SK-N-SH (cell line): ENCODE data around the gene IL15RA. TPM values are rescaled to one million over a fixed set of nuclear protein-coding genes. Genes with fewer than 3 reads are reported as not detected.

ENCODE experiments used
- CTCF ChIA-PET: fragments of 300-600, 350-600 bp; formaldehyde crosslinking; extraction: SDS; loops from one replicate; lab custom pipeline; 2021; lab: Yijun Ruan, JAX
- POLR2A ChIA-PET: fragments of 350-600 bp; sonication (Branson Sonifier 250); formaldehyde crosslinking; extraction: SDS; loops from one replicate; lab custom pipeline; 2020; ENCODE audit warnings: antibody characterized with exemption, inconsistent platforms; lab: Yijun Ruan, JAX
- DNase-seq: peaks from one replicate; pipeline ENCODE4 v3.0.0; 2012
- H2AFZ ChIP-seq: fragments of 200-600 bp; sonication (generic); 2 replicates; pipeline ENCODE4 v1.8.1; 2016; ENCODE audit warnings: antibody characterized with exemption, mild to moderate bottlenecking, low read depth
- H3F3A ChIP-seq: fragments of 200-600 bp; sonication (generic); replicated peaks from 2 replicates; pipeline ENCODE3; 2016; ENCODE audit warnings: antibody characterized with exemption, mild to moderate bottlenecking; ENCODE audit not compliant: insufficient read depth
- H3K27ac ChIP-seq, 2 experiments: fragments of 200-500 bp in 1 of 2; fragments of 200-600 bp in 1 of 2; sonication (Bioruptor generic) in 1 of 2; sonication (generic), shearing (Covaris generic) in 1 of 2; 2 replicates each; pipeline versions ENCODE4 v1.5.1 to v1.6.1; 2014 to 2016; ENCODE audit warnings: low read depth in 2 of 2, inconsistent platforms in 1 of 2, low read length in 1 of 2, mild to moderate bottlenecking in 1 of 2, mixed read lengths in 1 of 2
- H3K27me3 ChIP-seq: fragments of 200-600 bp; sonication (generic), shearing (Covaris generic); 2 replicates; pipeline ENCODE4 v1.6.1; 2016; ENCODE audit warnings: mixed run types; ENCODE audit not compliant: insufficient read depth
- H3K36me3 ChIP-seq, 2 experiments: fragments of 200-500 bp in 1 of 2; fragments of 200-600 bp in 1 of 2; sonication (Bioruptor generic) in 1 of 2; sonication (generic) in 1 of 2; replicated peaks in 1 of 2; 2 replicates each; pipeline versions ENCODE3 to v1.5.1; 2014 to 2016; ENCODE audit warnings: low read length in 1 of 2, mild to moderate bottlenecking in 1 of 2; ENCODE audit not compliant: insufficient read depth in 2 of 2, control insufficient read depth in 1 of 2
- H3K4me1 ChIP-seq, 2 experiments: fragments of 200-500 bp in 1 of 2; fragments of 200-600 bp in 1 of 2; sonication (Bioruptor generic) in 1 of 2; sonication (generic), shearing (Covaris generic) in 1 of 2; 2 replicates each; pipeline versions ENCODE4 v1.5.1 to v1.6.1; 2014 to 2016; ENCODE audit warnings: low read depth in 1 of 2, low read length in 1 of 2, mixed run types in 1 of 2; ENCODE audit not compliant: insufficient read depth in 2 of 2, control insufficient read depth in 1 of 2
- H3K4me2 ChIP-seq: fragments of 200-600 bp; sonication (generic), shearing (Covaris generic); 2 replicates; pipeline ENCODE4 v1.6.1; 2017; ENCODE audit warnings: mixed run types
- H3K4me3 ChIP-seq, 2 experiments: fragments of 200-500 bp in 1 of 2; fragments of 200-600 bp in 1 of 2; sonication (Bioruptor generic) in 1 of 2; sonication (generic), shearing (Covaris generic) in 1 of 2; 2 replicates each; pipeline versions ENCODE4 v1.5.1 to v1.8.1; 2014 to 2016; ENCODE audit warnings: low read depth in 2 of 2, inconsistent platforms in 1 of 2, low read length in 1 of 2, mild to moderate bottlenecking in 1 of 2, mixed read lengths in 1 of 2, moderate library complexity in 1 of 2
- H3K79me2 ChIP-seq: fragments of 200-600 bp; sonication (generic); 2 replicates; pipeline ENCODE4 v1.8.1; 2017; ENCODE audit warnings: mild to moderate bottlenecking; ENCODE audit not compliant: insufficient read depth
- H3K9ac ChIP-seq: fragments of 200-600 bp; sonication (generic); 2 replicates; pipeline ENCODE4 v1.6.1; 2017; ENCODE audit warnings: mixed run types
- H3K9me2 ChIP-seq: fragments of 200-600 bp; sonication (generic); 2 replicates; pipeline ENCODE4 v1.6.1; 2017; ENCODE audit warnings: mixed run types
- H3K9me3 ChIP-seq: fragments of 200-600 bp; sonication (generic); 2 replicates; pipeline ENCODE4 v1.6.1; 2017; ENCODE audit warnings: mixed run types, mild to moderate bottlenecking, moderate library complexity
- H4K20me1 ChIP-seq: fragments of 200-600 bp; sonication (generic); 2 replicates; pipeline ENCODE4 v1.6.1; 2017; ENCODE audit warnings: mild to moderate bottlenecking, mixed run types; ENCODE audit not compliant: insufficient read depth
- EZH2phosphoT487 ChIP-seq: fragments of 200-600 bp; sonication (generic); IDR thresholded peaks from 2 replicates; pipeline ENCODE4 v1.6.1; 2017; ENCODE audit warnings: low read depth, mixed run types, mild to moderate bottlenecking, antibody characterized with exemption, moderate library complexity, borderline replicate concordance
- FOSL2 ChIP-seq: IDR thresholded peaks from 2 replicates; pipeline ENCODE4 v1.4.0; 2012; ENCODE audit warnings: low read depth, mild to moderate bottlenecking, moderate library complexity, borderline replicate concordance
- FOXJ3 ChIP-seq: sonication (generic); formaldehyde crosslinking; IDR thresholded peaks from 2 replicates; pipeline ENCODE4 v1.5.1; 2020; ENCODE audit warnings: mild to moderate bottlenecking, missing genetic modification reagents
- FOXM1 ChIP-seq: IDR thresholded peaks from 2 replicates; pipeline ENCODE4 v1.4.0; 2012; ENCODE audit warnings: low read depth, mild to moderate bottlenecking
- NFIC ChIP-seq: IDR thresholded peaks from 2 replicates; pipeline ENCODE4 v1.4.0; 2012; ENCODE audit warnings: borderline replicate concordance
- NRF1 ChIP-seq: IDR thresholded peaks from 2 replicates; pipeline ENCODE4 v1.6.1; 2012; ENCODE audit warnings: low read depth, mild to moderate bottlenecking, low read length
- RAD21 ChIP-seq: IDR thresholded peaks from 2 replicates; pipeline ENCODE4 v1.6.1; 2012; ENCODE audit warnings: mild to moderate bottlenecking, low read length
- RCOR1 ChIP-seq: fragments of 150-350 bp; IDR thresholded peaks from 2 replicates; pipeline ENCODE4 v1.6.1; 2017; ENCODE audit warnings: antibody characterized with exemption, low read length
- SIN3A ChIP-seq: IDR thresholded peaks from 2 replicates; pipeline ENCODE4 v1.6.1; 2012; ENCODE audit warnings: low read depth, mild to moderate bottlenecking, low read length, moderate library complexity, borderline replicate concordance
- SMC3 ChIP-seq: IDR thresholded peaks from 2 replicates; pipeline ENCODE4 v1.6.1; 2012; ENCODE audit warnings: low read depth, low read length, improper control_type of control experiment
- TCF12 ChIP-seq: IDR thresholded peaks from 2 replicates; pipeline ENCODE4 v1.4.0; 2012
- USF2 ChIP-seq: fragments of 150-350 bp; IDR thresholded peaks from 2 replicates; pipeline ENCODE4 v1.6.1; 2017; ENCODE audit warnings: antibody characterized with exemption, low read length, low read depth, borderline replicate concordance
- YY1 ChIP-seq: IDR thresholded peaks from 2 replicates; pipeline ENCODE4 v1.4.0; 2012; ENCODE audit warnings: low read depth, mild to moderate bottlenecking
- ZBTB33 ChIP-seq: IDR thresholded peaks from 2 replicates; pipeline ENCODE4 v1.4.0; 2012; ENCODE audit warnings: low read depth, borderline replicate concordance
- WGBS: methylation state at CpG from one replicate; pipeline ENCODE4 v1.1.6; 2017; ENCODE audit warnings: low lambda C conversion rate; 5-methylcytosine and 5-hydroxymethylcytosine counted together
- polyA plus RNA-seq, 3 experiments: library from polyadenylated mRNA; depleted of rRNA; stranded (reverse); fragments of >200 nt; gene quantifications; 2 replicates each; pipeline ENCODE4 v1.2.3, GENCODE V29; 2012

Gene IL15RA
- polyA plus RNA-seq, 1 of the 3 experiments (the other 2 are of a cell fraction), result 2.1 TPM

- no peak overlapping the region for H3K9ac ChIP-seq
- ChIA-PET POLR2A (no interaction called here), CTCF (interaction anchor here (1.0 kb wide), 1 partner anchor 1170 kb away, joined by 3 read pairs; no protein-coding TSS in a partner anchor)
Measured at GRCh38 chr10:6019796-6020195, 42.5 kb upstream of the IL15RA start.

GRCh38 chr10:6019010-6019782 is 41.9 kb upstream of the IL15RA start:
- Histone ChIP-seq H3K27ac (no peak overlapping the region), H4K20me1 (no peaks in the 10 kb centered on the region), H3K27me3 (peaks cover 5% of the 10 kb centered on the region; the same call in 1 of the 2 replicates), H3F3A (no peaks in the 10 kb centered on the region), H3K36me3 (no peaks in the 10 kb centered on the region), H3K4me3 (no peak overlapping the region), H3K9ac (no peak overlapping the region), H3K9me3 (no peaks in the 10 kb centered on the region), H2AFZ (no peak overlapping the region), H3K79me2 (no peaks in the 10 kb centered on the region), H3K4me2 (no peak overlapping the region), H3K4me1 (no peaks in the 10 kb centered on the region), H3K9me2 (no peaks in the 10 kb centered on the region)
- 34% methylated on average over 6 of the region's 6 CpGs for WGBS
- no peak for TF ChIP-seq FOXM1
- TF ChIP-seq NRF1, result no peak
- TF ChIP-seq ZBTB33, result no peak
- TF ChIP-seq RAD21, result no peak
- no peak for TF ChIP-seq RCOR1
- ChIA-PET POLR2A (no interaction called here), CTCF (no interaction called here)
- no peak for DNase-seq

More at GRCh38 chr10:6019796-6020195, 42.5 kb upstream of the IL15RA start:
- Histone ChIP-seq H3K4me1 (no peaks in the 10 kb centered on the region), H3F3A (no peaks in the 10 kb centered on the region), H3K4me2 (no peak overlapping the region), H3K9me3 (no peaks in the 10 kb centered on the region), H3K4me3 (no peak overlapping the region), H3K27me3 (peaks cover 5% of the 10 kb centered on the region; the same call in 1 of the 2 replicates), H3K9me2 (no peaks in the 10 kb centered on the region), H4K20me1 (no peaks in the 10 kb centered on the region), H3K79me2 (no peaks in the 10 kb centered on the region), H2AFZ (no peak overlapping the region), H3K27ac (no peak overlapping the region), H3K36me3 (no peaks in the 10 kb centered on the region)
- no peak for DNase-seq
- 28% methylated on average over 11 of the region's 12 CpGs for WGBS
- TF ChIP-seq EZH2phosphoT487 (no peak), TCF12 (no peak), SIN3A (no peak), USF2 (no peak), FOXJ3 (CRISPR knock-in tag) (no peak), NFIC (no peak), YY1 (no peak), FOSL2 (no peak), SMC3 (no peak), ZBTB33 (no peak)
